Activated CD8-positive, alpha-beta memory T cell treated with anti-CD3 and anti-CD28 coated beads, Interleukin-2, amount 50 U/mL, for 24 hours (primary cell): ENCODE measurements around the gene SLC11A2.
"Not testable (repeated sequence)": the region's sequence is repeated elsewhere in the genome, so short reads cannot be mapped to it uniquely, and the experiment has no call there.

Experiments
- DNase-seq: peaks from one replicate; pipeline ENCODE4 v3.0.0-alpha.2; 2020; ENCODE audit errors: extremely low read depth

Gene SLC11A2

GRCh38 chr12:50948798-50949197 lies 77.4 kb downstream of the SLC11A2 start:
- no peak for DNase-seq

DNA sequence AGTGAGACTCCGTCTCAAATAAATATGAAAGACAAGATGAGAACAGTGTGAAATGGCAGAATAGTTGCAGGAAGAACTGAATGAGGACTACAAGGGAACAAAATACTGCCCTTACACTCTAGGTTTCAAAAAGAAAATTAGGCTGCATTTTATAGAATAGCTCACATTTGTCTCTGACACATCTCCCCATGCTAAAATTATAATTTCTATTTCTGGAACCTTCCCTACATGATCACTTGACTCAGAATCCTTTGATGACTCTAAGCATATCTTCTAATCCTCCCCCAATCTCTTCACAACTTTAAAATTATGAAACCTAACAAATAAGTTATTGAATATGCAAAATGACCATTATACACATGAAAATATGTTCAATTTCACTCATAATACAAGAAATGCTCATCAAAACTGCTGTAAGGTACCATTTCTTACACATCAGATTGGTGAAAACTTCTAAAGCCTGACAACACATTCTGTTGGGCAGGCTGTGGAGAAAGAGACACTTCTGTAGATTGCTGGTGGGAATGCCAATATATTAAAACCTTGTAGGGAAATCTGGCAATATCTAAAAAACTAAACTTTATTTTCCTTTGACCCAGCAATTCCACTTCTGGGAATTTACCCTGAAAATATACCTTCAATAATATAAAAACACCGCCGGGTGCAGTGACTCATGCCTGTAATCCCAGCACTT lies 78.1 kb downstream of the SLC11A2 start:
- DNase-seq = no peak

GRCh38 chr12:50937653-50938052 lies 88.5 kb downstream of the SLC11A2 start:
- DNase-seq = no peak

DNA sequence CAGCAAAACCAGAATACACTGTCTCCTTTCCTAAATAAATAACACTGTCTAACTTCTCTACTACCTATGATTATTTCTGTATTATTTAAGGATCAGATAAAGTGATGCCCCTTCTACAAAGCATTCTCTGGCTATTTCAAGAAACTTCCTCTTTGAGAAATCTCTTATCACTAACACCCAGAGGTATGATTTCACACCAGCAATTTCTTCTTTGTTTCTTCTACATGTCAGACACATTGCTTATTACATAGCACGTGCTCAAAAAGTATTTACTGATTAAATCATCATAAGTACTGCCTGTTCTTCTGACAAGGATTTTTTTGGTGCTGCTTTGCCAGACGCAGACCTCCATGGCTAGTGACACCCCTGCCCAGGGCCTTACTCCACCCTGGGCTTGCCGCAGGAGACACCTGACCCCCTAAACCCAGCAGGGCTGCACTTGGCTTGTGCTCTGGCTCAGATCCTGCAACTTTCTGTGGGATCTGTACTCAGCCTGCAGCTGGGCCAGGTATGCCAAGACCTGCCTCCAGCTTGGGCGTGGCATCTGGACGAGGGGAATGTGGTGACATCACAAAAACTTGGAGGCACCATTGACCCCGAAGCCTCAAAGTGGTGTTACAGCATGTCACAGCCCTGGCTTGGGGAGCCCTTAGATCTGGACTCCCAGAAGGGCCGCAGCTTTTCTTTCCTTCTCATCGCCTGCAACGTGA lies 89.2 kb downstream of the SLC11A2 start:
- no peak for DNase-seq

DNA sequence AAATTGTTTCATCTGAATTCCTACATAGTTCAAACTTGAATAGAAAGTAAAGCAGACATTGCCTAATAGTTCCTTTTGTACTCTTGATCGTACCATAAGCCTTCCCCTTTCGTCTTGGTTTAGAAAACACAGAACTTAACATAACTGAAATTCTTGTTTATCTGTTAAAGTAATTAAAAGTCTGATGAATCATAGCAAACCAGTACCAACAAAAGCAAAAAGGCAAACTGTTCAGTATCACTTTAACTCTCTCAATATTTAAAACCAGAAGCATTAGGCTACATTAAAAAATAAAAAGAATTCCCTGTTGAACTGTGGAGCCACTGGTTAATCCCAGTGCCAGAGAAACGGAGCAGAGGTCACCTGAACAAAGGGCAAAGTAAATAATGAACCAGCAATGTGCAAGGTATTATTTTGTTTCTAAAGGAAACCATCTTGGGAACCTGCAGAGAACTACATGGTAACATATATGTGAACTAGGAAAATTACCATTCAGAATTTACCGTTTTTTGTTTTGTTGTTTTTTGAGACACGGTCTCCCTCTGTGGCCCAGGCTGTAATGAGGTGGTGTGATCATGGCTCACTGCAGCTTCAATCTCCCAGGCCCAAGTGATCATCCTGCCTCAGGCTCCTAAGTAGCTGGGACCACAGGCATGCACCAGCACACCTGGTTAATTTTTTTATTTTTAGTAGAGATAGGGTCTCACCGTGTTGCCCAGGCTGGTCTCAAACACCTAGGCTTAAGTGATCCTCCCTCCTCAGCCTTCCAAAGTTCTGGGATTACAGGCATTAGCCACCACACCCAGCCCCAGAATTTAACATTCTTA lies 91.0 kb downstream of the SLC11A2 start:
- no peak for DNase-seq

- no peak for DNase-seq
Observed at GRCh38 chr12:50934371-50934851, 91.8 kb downstream of the SLC11A2 start.

DNA sequence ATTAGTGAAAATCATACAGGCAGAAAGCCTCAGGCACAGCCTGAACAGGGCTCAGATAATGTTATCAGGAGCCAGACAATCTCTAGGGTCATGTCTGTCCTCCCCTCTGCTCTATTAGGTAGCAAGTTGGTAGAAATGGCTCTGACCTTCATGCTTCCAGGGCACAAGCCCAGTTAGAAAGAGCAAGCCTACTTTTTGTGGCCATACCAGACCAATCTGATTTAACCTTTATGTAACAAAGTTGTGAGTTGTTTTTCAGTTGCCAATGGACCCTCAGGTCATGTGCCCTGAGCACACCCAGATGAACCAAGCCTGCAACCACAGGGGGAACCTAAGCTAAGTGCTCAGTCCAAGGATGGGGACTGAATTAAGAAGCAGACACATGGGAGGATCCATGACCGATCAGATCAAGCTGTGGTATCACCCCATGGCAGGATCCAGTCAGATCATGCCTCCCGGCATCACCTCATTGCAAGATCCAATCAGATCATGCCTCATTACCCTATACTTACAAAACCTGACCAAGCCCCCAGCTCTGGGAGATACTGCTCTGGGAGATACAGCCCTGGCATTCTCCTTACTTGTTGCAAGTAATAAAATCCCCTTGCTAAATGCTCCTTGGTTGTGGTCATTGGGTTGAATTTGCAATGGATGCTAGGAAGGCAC lies 92.6 kb downstream of the SLC11A2 start:
- DNase-seq = no peak

- no peak for DNase-seq
Observed at GRCh38 chr12:50932787-50933280, 93.3 kb downstream of the SLC11A2 start.

GRCh38 chr12:50930477-50930876 lies 95.7 kb downstream of the SLC11A2 start:
- not testable (repeated sequence) for DNase-seq

DNA sequence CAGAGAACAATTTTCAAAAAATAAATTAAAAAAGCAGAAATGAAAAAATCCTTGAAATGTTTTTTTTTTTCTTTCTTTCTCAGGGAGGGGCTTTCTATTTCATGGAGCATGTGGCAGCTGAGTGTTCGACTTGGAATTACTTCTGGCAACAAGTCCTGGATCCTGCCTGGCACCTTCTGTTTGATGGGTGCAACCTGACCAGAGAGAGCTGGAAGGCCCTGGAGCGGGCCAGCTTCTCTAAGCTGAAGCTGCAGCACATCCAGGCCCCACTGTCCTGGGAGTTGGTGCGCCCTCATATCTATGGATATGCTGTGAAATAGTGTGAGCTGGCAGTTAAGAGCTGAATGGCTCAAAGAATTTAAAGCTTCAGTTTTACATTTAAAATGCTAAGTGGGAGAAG lies 96.4 kb downstream of the SLC11A2 start:
- no peak for DNase-seq
